Measurements from ENCODE around the gene PRRT2.

- TF ChIP-seq CTCF (conservative IDR thresholded peaks at IDR 0.05; ENCODE audit: low read length), result no peak
- TF ChIP-seq EZH2phosphoT487 (IDR thresholded peaks at IDR 0.05; ENCODE audit: borderline replicate concordance, low read depth, low read length), result no peak
These were observed 27.8 kb upstream of the PRRT2 start for GRCh38 chr16:29784157-29784556.

Data from OCI-LY7 (cell line).